Measurements from ENCODE around the gene LIMCH1. TPM values are rescaled to one million over a fixed set of nuclear protein-coding genes. Genes with fewer than 3 reads are reported as not detected.

The LIMCH1 gene
- total RNA-seq, 1 donor from 2014 or later: 12.7 TPM

DNA sequence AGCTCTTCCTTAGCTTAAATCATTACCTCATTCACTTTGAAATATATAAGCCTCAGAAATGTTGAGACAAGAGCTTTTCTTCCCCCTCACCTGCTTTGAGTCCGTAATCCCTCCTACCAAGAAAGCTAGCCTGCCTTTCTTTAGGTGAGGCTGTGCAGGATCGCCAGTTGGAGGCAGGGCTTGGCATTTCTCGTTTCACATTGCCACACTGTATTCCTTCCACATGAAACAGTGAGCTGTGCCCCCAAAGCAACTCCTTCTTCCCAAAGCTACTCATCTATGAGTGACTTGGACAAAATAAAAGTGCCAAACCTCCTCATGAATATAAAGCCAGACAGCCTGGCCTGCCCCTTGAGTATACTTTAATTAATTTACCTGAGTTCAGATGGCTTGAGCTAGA, 86.8 kb downstream of the LIMCH1 start:
- Mint-ChIP-seq H3K27ac (no peak overlapping the region), H3K27me3 (peaks cover 6% of the 10 kb centered on the region), H3K36me3 (ENCODE audit: insufficient read depth) (no peaks in the 10 kb centered on the region), H3K4me1 (ENCODE audit: low read depth) (no peaks in the 10 kb centered on the region), H3K4me3 (ENCODE audit: low read depth) (no peak overlapping the region), H3K9me3 (ENCODE audit: low read depth) (no peaks in the 10 kb centered on the region)
- TF ChIP-seq, protein P1, sequence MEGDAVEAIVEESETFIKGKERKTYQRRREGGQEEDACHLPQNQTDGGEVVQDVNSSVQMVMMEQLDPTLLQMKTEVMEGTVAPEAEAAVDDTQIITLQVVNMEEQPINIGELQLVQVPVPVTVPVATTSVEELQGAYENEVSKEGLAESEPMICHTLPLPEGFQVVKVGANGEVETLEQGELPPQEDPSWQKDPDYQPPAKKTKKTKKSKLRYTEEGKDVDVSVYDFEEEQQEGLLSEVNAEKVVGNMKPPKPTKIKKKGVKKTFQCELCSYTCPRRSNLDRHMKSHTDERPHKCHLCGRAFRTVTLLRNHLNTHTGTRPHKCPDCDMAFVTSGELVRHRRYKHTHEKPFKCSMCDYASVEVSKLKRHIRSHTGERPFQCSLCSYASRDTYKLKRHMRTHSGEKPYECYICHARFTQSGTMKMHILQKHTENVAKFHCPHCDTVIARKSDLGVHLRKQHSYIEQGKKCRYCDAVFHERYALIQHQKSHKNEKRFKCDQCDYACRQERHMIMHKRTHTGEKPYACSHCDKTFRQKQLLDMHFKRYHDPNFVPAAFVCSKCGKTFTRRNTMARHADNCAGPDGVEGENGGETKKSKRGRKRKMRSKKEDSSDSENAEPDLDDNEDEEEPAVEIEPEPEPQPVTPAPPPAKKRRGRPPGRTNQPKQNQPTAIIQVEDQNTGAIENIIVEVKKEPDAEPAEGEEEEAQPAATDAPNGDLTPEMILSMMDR (IDR thresholded peaks at IDR 0.05; ENCODE audit: unreplicated experiment): no peak
- DNase-seq (ENCODE audit: low spot score, unreplicated experiment): no peak

DNA sequence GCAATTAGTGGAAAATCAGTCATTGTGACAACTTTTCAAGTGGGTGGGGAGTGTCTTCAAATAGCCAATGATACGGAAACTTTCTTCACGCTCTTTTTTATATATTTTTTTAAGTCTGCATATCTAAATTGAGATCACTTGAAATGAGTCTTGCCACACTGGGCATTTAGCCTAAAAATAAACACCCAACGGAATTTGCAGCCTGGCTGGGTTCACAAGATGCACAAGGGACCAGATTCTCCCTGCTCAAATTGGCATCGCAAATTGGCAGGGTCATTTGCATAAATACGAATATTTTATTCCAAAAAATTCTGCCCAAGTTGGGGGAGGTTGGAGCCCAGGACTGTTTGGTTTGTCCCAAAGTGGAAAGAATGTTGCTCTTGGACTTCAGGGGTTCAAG, 87.6 kb downstream of the LIMCH1 start:
- Mint-ChIP-seq H3K27me3 (peaks cover 4% of the 10 kb centered on the region), H3K4me3 (ENCODE audit: low read depth) (no peak overlapping the region)
- TF ChIP-seq, protein P1 (IDR thresholded peaks at IDR 0.05; ENCODE audit: unreplicated experiment): no peak

DNA sequence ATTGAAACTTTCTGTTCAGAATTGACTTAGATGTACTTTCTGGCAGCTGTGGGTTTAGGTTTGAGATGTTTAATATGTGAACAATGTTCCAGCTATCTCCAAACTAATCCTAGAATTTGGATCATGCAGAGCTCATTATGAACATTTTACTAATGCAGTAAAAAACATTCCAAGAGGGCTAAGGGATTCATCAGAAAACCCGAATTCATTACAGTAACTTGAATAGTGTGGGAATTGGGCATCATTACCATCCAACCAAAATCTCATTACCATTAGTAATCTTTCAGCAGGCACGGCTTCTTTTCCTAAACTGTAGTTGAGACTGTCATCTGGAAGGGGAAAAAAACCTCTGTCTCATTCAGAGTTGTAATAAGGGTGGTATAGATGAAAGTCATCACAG, 91.0 kb downstream of the LIMCH1 start:
- Mint-ChIP-seq H3K27me3 (peaks cover 7% of the 10 kb centered on the region), H3K36me3 (ENCODE audit: insufficient read depth) (no peaks in the 10 kb centered on the region), H3K9me3 (ENCODE audit: low read depth) (no peaks in the 10 kb centered on the region), H3K4me1 (ENCODE audit: low read depth) (peaks cover 2% of the 10 kb centered on the region), H3K27ac (no peak overlapping the region), H3K4me3 (ENCODE audit: low read depth) (no peak overlapping the region)
- no peak for DNase-seq (ENCODE audit: low spot score, unreplicated experiment)
- TF ChIP-seq, protein P1 (IDR thresholded peaks at IDR 0.05; ENCODE audit: unreplicated experiment): no peak

More for the DNA sequence above, 87.6 kb downstream of the LIMCH1 start:
- Mint-ChIP-seq H3K36me3 (ENCODE audit: insufficient read depth) (no peaks in the 10 kb centered on the region), H3K9me3 (ENCODE audit: low read depth) (no peaks in the 10 kb centered on the region), H3K4me1 (ENCODE audit: low read depth) (no peaks in the 10 kb centered on the region), H3K27ac (peak overlapping the region; percentile 78)
- DNase-seq (ENCODE audit: low spot score, unreplicated experiment): no peak

DNA sequence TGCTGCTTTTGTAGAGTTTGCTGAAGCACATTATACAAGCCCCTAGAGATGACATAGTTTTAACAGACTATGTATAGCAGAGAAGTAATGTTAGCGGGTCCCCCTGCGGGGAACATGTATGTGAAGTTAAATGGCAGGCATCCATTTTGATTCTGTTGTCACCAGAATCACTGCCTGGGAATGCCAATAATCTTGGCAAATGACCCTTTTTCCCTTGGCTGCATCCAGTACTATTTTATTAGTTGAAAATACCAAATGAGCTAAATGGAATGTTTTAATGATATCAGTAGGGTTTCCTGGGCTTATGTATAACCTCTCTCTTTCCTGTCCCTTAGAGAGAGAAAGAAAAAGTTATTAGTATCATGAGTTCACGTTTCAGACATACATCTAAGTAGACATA, 93.6 kb downstream of the LIMCH1 start:
- no peak overlapping the region for H3K4me3 Mint-ChIP-seq (ENCODE audit: low read depth)
- H3K4me1 Mint-ChIP-seq (ENCODE audit: low read depth): peaks cover 2% of the 10 kb centered on the region
- H3K36me3 Mint-ChIP-seq (ENCODE audit: insufficient read depth): no peaks in the 10 kb centered on the region
- no peaks in the 10 kb centered on the region for H3K9me3 Mint-ChIP-seq (ENCODE audit: low read depth)
- H3K27me3 Mint-ChIP-seq: peaks cover 7% of the 10 kb centered on the region
- DNase-seq (ENCODE audit: low spot score, unreplicated experiment): no peak
- H3K27ac Mint-ChIP-seq: no peak overlapping the region
- TF ChIP-seq, protein P1 (IDR thresholded peaks at IDR 0.05; ENCODE audit: unreplicated experiment): no peak

DNA sequence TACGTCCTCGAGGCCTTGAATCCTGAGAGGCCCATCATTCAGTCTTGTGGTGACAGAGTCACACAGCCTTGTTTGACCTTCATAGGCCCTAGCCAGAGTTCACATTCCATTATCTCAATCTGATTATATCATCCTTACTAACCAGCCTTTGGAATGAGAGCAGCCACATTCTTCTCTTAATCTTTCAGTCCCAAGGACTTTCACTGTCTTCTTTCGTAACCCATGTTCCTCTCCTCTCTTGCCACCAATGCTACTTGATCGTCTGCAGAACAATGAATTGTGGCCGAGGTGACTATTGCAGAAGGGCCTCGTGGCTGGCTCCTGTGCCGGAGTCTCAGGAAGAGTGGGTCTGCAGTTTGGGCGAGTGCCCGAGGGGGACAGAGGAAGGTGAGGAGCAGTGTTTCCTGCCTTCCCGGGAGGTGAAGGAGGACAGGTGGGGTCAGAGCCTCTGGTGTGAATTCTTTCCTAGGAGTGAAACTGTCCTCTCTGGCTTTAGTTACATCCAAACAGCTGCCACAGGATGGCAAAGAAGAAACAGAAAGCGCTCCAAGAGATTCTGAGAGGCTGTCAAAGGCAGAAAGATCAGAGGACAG, 94.6 kb downstream of the LIMCH1 start:
- Mint-ChIP-seq H3K27ac (peak overlapping the region; percentile 29), H3K4me1 (ENCODE audit: low read depth) (peaks cover 2% of the 10 kb centered on the region), H3K36me3 (ENCODE audit: insufficient read depth) (no peaks in the 10 kb centered on the region), H3K9me3 (ENCODE audit: low read depth) (no peaks in the 10 kb centered on the region), H3K4me3 (ENCODE audit: low read depth) (no peak overlapping the region), H3K27me3 (peaks cover 10% of the 10 kb centered on the region)
- DNase-seq (ENCODE audit: low spot score, unreplicated experiment): no peak
- TF ChIP-seq, protein P1 (IDR thresholded peaks at IDR 0.05; ENCODE audit: unreplicated experiment): no peak

All from progenitor cell of endocrine pancreas (in vitro differentiated cells).